ENCODE measurements around the gene TALDO1.

GRCh38 chr11:706439-706956 is 40.8 kb upstream of the TALDO1 start:
- no peak for TF ChIP-seq CTCF (conservative IDR thresholded peaks at IDR 0.05; ENCODE audit: low read length)
- TF ChIP-seq EZH2phosphoT487 (IDR thresholded peaks at IDR 0.05; ENCODE audit: borderline replicate concordance), result no peak

All from Loucy (cell line).